B cell (primary cell): ENCODE measurements around the gene ICA1. TPM values are rescaled to one million over a fixed set of nuclear protein-coding genes. Genes with fewer than 3 reads are reported as not detected.

Experiments
- ATAC-seq: fragments of 200-7000 bp; cut with Tn5 transposase; one replicate; pipeline ENCODE4 v1.10.0; 2021; ENCODE audit warnings: low read depth, mild to moderate bottlenecking, moderate number of reproducible peaks, moderate library complexity
- CTCF ChIA-PET: fragments of 350-600 bp; sonication (Branson Sonifier 250); formaldehyde crosslinking; loops from one replicate; lab custom pipeline; 2021; ENCODE audit warnings: antibody characterized with exemption, inconsistent platforms; lab: Charles Lee
- POLR2A ChIA-PET: fragments of 350-600 bp; sonication (Branson Sonifier 250); formaldehyde crosslinking; loops from one replicate; lab custom pipeline; 2021; ENCODE audit warnings: antibody characterized with exemption; lab: Charles Lee
- DNase-seq: peaks from one replicate; pipeline ENCODE4 v3.0.0; 2013
- H2AFZ ChIP-seq: 2 replicates; pipeline ENCODE4 v1.6.1; 2012; ENCODE audit warnings: mild to moderate bottlenecking, low read depth, low read length; ENCODE audit not compliant: insufficient read depth, poor library complexity, severe bottlenecking
- H3K27ac ChIP-seq, 2 donors: 1 replicate in 1 of 2; 2 replicates in 1 of 2; pipeline ENCODE4 v1.5.1; 2012 to 2013; ENCODE audit warnings: low read length in 2 of 2, mild to moderate bottlenecking in 2 of 2, moderate library complexity in 1 of 2
- H3K27me3 ChIP-seq, 4 experiments: fragments of 200-600 bp in 1 of 4; sonication (generic) in 1 of 4; replicated peaks in 1 of 4; 1 replicate in 2 of 4; 2 replicates in 2 of 4; pipeline versions ENCODE4 v1.6.1 to v1.7.0; 2013 to 2016; ENCODE audit warnings: low read length in 3 of 4, mild to moderate bottlenecking in 2 of 4, mixed read lengths in 1 of 4, moderate library complexity in 1 of 4; ENCODE audit not compliant: insufficient read depth in 4 of 4, control insufficient read depth in 3 of 4; ENCODE audit errors: control extremely low read depth in 1 of 4
- H3K36me3 ChIP-seq, 2 experiments: replicated peaks in 1 of 2; 1 replicate in 1 of 2; 2 replicates in 1 of 2; pipeline versions ENCODE4 v1.6.1 to v1.7.1; 2013; ENCODE audit warnings: low read length in 1 of 2; ENCODE audit not compliant: insufficient read depth in 2 of 2, control insufficient read depth in 1 of 2; ENCODE audit errors: control extremely low read depth in 1 of 2, extremely low read depth in 1 of 2
- H3K4me1 ChIP-seq, 2 donors: fragments of 200-600 bp in 1 of 2; sonication (generic) in 1 of 2; 1 replicate in 1 of 2; 2 replicates in 1 of 2; pipeline versions ENCODE4 v1.5.1 to v1.6.1; 2013 to 2017; ENCODE audit warnings: low read length in 2 of 2; ENCODE audit not compliant: control insufficient read depth in 2 of 2, insufficient read depth in 2 of 2
- H3K4me2 ChIP-seq: replicated peaks from 2 replicates; pipeline ENCODE3; 2012; ENCODE audit warnings: mild to moderate bottlenecking, low read depth, low read length; ENCODE audit not compliant: poor library complexity, severe bottlenecking
- H3K4me3 ChIP-seq, 5 experiments: fragments of 200-600 bp in 1 of 5; sonication (generic) in 1 of 5; 1 replicate in 3 of 5; 2 replicates in 2 of 5; pipeline versions ENCODE4 v1.5.1 to v1.7.0; 2011 to 2016; ENCODE audit warnings: low read length in 4 of 5, mild to moderate bottlenecking in 4 of 5, low read depth in 2 of 5, control low read depth in 1 of 5, moderate library complexity in 1 of 5; ENCODE audit not compliant: insufficient read depth in 1 of 5; ENCODE audit errors: control extremely low read depth in 1 of 5, extremely low read depth in 1 of 5
- H3K79me2 ChIP-seq: fragments of 200-600 bp; sonication (generic); one replicate; pipeline ENCODE4 v1.6.0; 2016; ENCODE audit warnings: low read length; ENCODE audit not compliant: control insufficient read depth, insufficient read depth
- H3K9ac ChIP-seq: fragments of 200-600 bp; sonication (generic); 2 replicates; pipeline ENCODE4 v1.6.1; 2017; ENCODE audit warnings: mild to moderate bottlenecking, low read length, moderate library complexity
- H3K9me3 ChIP-seq, 3 donors: one replicate each; pipeline versions ENCODE4 v1.6.1 to v1.7.1; 2013; ENCODE audit warnings: low read length in 2 of 3; ENCODE audit not compliant: control insufficient read depth in 2 of 3, insufficient read depth in 1 of 3; ENCODE audit errors: control extremely low read depth in 1 of 3
- H4K20me1 ChIP-seq: 2 replicates; pipeline ENCODE4 v1.6.0; 2012; ENCODE audit warnings: mild to moderate bottlenecking, low read length; ENCODE audit not compliant: insufficient read depth, control insufficient read depth, poor library complexity, severe bottlenecking
- H3K27ac Mint-ChIP-seq: one replicate; pipeline ENCODE4 v1.8.0; 2021; ENCODE audit warnings: mixed read lengths
- H3K27me3 Mint-ChIP-seq: one replicate; pipeline ENCODE4 v1.8.0; 2021; ENCODE audit warnings: mixed read lengths
- H3K4me1 Mint-ChIP-seq: one replicate; pipeline ENCODE4 v1.8.0; 2021; ENCODE audit warnings: mixed read lengths
- H3K4me3 Mint-ChIP-seq: one replicate; pipeline ENCODE4 v1.8.0; 2021; ENCODE audit warnings: mixed read lengths
- H3K9me3 Mint-ChIP-seq: one replicate; pipeline ENCODE4 v1.8.0; 2022; ENCODE audit warnings: mixed read lengths; ENCODE audit not compliant: insufficient read depth
- CTCF ChIP-seq: fragments of 200-600 bp; IDR thresholded peaks from one replicate; pipeline ENCODE4 v1.8.0; 2022; ENCODE audit warnings: antibody characterized with exemption, mild to moderate bottlenecking
- EZH2 ChIP-seq: IDR thresholded peaks from 2 replicates; pipeline ENCODE4 v1.6.1; 2012; ENCODE audit warnings: borderline replicate concordance, low read depth, mild to moderate bottlenecking, moderate library complexity, low read length; ENCODE audit not compliant: insufficient read depth, poor library complexity, severe bottlenecking
- WGBS: methylation state at CpG from one replicate; pipeline ENCODE4 v1.1.5; 2013; ENCODE audit warnings: missing lambda C conversion rate; ENCODE audit not compliant: insufficient coverage; 5-methylcytosine and 5-hydroxymethylcytosine counted together
- intact Hi-C: fragments of 100-400 bp; cut with micrococcal nuclease; formaldehyde crosslinking; loops from one replicate; pipeline ENCODE4 v1.10.0; 2022
- polyA plus RNA-seq: library from polyadenylated mRNA; depleted of rRNA; stranded (reverse); fragments of >200 nt; gene quantifications from 2 replicates; pipeline ENCODE4 v1.2.3, GENCODE V29; 2012
- total RNA-seq, 2 donors: library from RNA; stranded (reverse); fragments of 120-200 nt in 1 of 2; gene quantifications; 1 replicate in 1 of 2; 2 replicates in 1 of 2; pipeline versions ENCODE4 v1.2.3 to v1.2.4, GENCODE V29; 2013 to 2022

ICA1 gene
- total and polyA plus RNA-seq, 2 donors (not counting 1 experiment from before 2014, with no cell fraction given) = 0.03 TPM; not detected in 1

- no peak for ATAC-seq
- DNase-seq = no peak
- Mint-ChIP-seq H3K27me3 (peaks cover 41% of the 10 kb centered on the region), H3K27ac (no peak overlapping the region), H3K9me3 (peaks cover under 1% of the 10 kb centered on the region), H3K4me1 (no peaks in the 10 kb centered on the region), H3K4me3 (no peak overlapping the region)
- no peaks in the 10 kb centered on the region for H3K4me1 ChIP-seq
- H3K27ac ChIP-seq = no peak overlapping the region
- no peak for TF ChIP-seq EZH2
- no peak for TF ChIP-seq CTCF
- H4K20me1 ChIP-seq = no peaks in the 10 kb centered on the region
- ChIA-PET POLR2A (no interaction called here), CTCF (interaction anchor here (0.7 to 1.8 kb wide), 2 partner anchors 19 to 643 kb away, joined by 3 to 5 read pairs; no protein-coding TSS in a partner anchor)
- H3K9me3 ChIP-seq = no peaks in the 10 kb centered on the region
- WGBS = 100% methylated on average over 1 of the region's 3 CpGs
- peaks cover 0 to 7% (median under 1%) of the 10 kb centered on the region in 4 experiments for H3K27me3 ChIP-seq
- no peaks in the 10 kb centered on the region for H3K79me2 ChIP-seq
- H3K36me3 ChIP-seq = no peaks in the 10 kb centered on the region
- no peak overlapping the region for H2AFZ ChIP-seq
- H3K4me2 ChIP-seq = no peak overlapping the region
- intact Hi-C loops = no loop called here
- H3K4me3 ChIP-seq = no peak overlapping the region
- H3K9ac ChIP-seq = no peak overlapping the region
These were observed 25.1 kb downstream of the ICA1 start for GRCh38 chr7:8236780-8237407.

- H3K27me3 ChIP-seq = peaks cover 0 to 3% (median 0%) of the 10 kb centered on the region in 4 experiments
- TF ChIP-seq EZH2 = no peak
- TF ChIP-seq CTCF = no peak
- WGBS = 79% methylated on average over 2 of the region's 8 CpGs
- no peak for ATAC-seq
- Mint-ChIP-seq H3K27ac (no peak overlapping the region), H3K4me3 (no peak overlapping the region), H3K4me1 (no peaks in the 10 kb centered on the region), H3K9me3 (no peaks in the 10 kb centered on the region), H3K27me3 (peaks cover 22% of the 10 kb centered on the region)
- H3K36me3 ChIP-seq = no peaks in the 10 kb centered on the region
- intact Hi-C loops = no loop called here
- no peak for DNase-seq
- no peak overlapping the region for H3K4me2 ChIP-seq
- H2AFZ ChIP-seq = no peak overlapping the region
- H4K20me1 ChIP-seq = no peaks in the 10 kb centered on the region
- no peak overlapping the region for H3K4me3 ChIP-seq
- H3K27ac ChIP-seq = no peak overlapping the region
- no peak overlapping the region for H3K9ac ChIP-seq
- POLR2A ChIA-PET = no interaction called here
- H3K4me1 ChIP-seq = no peaks in the 10 kb centered on the region
- no peaks in the 10 kb centered on the region for H3K9me3 ChIP-seq
- no peaks in the 10 kb centered on the region for H3K79me2 ChIP-seq
- CTCF ChIA-PET = no interaction called here
These were observed 28.7 kb downstream of the ICA1 start for GRCh38 chr7:8232999-8233847.
